ENCODE data around the gene FOXK1.
A peak's percentile ranks its signal among the peaks of the same experiment; 100 is the strongest.

The FOXK1 gene

GRCh38 chr7:4700577-4701235 lies 18.6 kb downstream of the FOXK1 start:
- DNase-seq = no peak

- no peak for DNase-seq
Measured at GRCh38 chr7:4702961-4703512, 20.9 kb downstream of the FOXK1 start.

GRCh38 chr7:4703532-4703931 lies 21.4 kb downstream of the FOXK1 start:
- DNase-seq = no peak

GRCh38 chr7:4706384-4707216 lies 24.5 kb downstream of the FOXK1 start:
- no peak for DNase-seq

- DNase-seq = peak; percentile 82
Measured at GRCh38 chr7:4707217-4707741, 25.2 kb downstream of the FOXK1 start.

DNA sequence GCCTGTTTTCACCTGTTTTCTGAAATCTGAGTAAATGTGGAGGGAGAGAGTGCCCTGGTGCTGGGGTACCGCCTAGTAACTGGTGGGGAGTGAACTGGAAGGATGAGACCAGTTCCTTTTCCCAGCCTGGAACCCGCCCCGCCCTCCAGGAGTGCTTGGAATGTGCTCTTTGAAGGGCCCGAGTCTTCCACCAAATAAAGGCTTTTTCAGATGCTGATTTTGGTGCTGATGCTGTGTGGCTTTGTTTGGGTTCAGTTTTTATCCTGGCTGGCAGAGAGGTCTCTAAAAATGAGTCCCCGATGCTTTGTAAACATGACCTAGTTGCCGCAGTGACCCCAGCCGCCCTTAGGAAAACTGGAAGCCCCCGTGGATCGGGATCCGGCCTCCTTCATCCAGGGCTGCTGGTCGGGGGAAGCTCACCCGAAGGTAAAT lies 25.9 kb downstream of the FOXK1 start:
- no peak for DNase-seq

- no peak for DNase-seq
Measured at GRCh38 chr7:4709187-4709586, 27.1 kb downstream of the FOXK1 start.

GRCh38 chr7:4711093-4711492 lies 29.0 kb downstream of the FOXK1 start:
- no peak for DNase-seq

DNA sequence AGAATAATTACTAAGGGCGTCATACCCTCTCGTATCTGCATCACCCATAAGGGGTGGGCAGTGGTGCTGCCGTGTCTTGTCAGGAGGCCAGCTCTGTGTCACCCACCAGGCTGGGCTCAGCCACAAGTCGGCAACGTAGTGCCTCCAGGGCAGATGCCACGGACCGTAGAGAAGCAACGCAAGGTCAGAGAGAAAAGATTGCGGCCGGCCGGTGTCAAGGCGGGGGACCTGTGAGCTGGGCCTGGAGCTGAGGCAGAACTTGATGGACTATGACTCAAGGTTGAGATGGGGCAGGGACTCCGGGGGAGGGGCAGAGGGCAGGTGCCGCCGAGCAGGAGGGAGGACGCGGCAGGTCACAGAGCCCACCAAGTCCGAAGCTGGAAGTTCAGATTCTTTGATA lies 29.5 kb downstream of the FOXK1 start:
- no peak for DNase-seq

- DNase-seq = peak; percentile 97
Measured at GRCh38 chr7:4712281-4713182, 30.4 kb downstream of the FOXK1 start.

- DNase-seq = peak; percentile 70
Measured at GRCh38 chr7:4713183-4713784, 31.2 kb downstream of the FOXK1 start.

DNA sequence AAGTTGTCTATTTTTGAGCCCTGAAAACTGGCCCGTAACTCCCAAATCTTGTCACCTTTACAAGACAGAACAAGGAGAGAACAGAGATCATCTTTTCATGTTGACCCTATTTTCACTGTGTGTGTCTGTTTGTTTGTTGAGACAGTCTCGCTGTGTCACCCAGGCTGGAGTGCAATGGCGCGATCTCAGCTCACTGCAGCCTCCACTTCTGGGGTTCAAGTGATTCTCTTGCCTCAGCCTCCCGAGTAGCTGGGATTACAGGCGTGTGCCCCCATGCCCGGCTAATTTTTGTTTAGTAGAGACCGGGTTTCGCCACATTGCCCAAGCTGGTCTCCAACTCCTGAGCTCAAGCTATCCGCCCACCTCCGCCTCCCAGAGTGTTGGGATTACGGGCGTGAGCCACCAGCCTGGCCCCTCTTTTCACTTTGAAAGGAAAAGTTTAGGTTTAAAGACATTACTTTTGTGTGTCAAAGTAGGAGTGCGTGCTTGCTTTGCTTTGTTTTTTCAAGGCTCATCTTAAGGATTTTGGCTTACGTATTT lies 32.1 kb downstream of the FOXK1 start:
- no peak for DNase-seq

- DNase-seq = no peak
Measured at GRCh38 chr7:4714767-4715409, 32.8 kb downstream of the FOXK1 start.

- DNase-seq = no peak
Measured at GRCh38 chr7:4715410-4715776, 33.3 kb downstream of the FOXK1 start.

- no peak for DNase-seq
Measured at GRCh38 chr7:4716946-4717795, 35.1 kb downstream of the FOXK1 start.

GRCh38 chr7:4718075-4718474 lies 36.0 kb downstream of the FOXK1 start:
- DNase-seq = no peak

- no peak for DNase-seq
Measured at GRCh38 chr7:4720225-4720624, 38.1 kb downstream of the FOXK1 start.

DNA sequence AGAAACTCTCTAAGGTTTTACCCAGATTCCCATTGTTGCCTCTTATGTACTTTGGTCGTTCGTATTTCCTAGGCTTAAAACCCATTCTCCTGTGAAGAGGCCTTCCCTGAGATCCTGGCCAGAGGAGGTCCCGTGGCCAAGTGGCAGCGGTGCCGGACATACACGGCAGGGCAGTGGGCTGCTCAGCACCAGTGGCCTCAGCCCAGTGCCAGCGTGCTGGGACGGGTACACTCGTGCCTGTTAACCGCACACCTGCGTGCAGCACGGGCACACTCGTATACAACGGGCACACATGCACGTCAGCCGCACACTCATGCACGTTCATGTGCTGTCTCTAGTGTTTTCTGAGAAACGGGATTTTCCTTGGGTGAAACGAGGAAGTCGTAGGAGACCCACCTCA lies 40.2 kb downstream of the FOXK1 start:
- no peak for DNase-seq

DNA sequence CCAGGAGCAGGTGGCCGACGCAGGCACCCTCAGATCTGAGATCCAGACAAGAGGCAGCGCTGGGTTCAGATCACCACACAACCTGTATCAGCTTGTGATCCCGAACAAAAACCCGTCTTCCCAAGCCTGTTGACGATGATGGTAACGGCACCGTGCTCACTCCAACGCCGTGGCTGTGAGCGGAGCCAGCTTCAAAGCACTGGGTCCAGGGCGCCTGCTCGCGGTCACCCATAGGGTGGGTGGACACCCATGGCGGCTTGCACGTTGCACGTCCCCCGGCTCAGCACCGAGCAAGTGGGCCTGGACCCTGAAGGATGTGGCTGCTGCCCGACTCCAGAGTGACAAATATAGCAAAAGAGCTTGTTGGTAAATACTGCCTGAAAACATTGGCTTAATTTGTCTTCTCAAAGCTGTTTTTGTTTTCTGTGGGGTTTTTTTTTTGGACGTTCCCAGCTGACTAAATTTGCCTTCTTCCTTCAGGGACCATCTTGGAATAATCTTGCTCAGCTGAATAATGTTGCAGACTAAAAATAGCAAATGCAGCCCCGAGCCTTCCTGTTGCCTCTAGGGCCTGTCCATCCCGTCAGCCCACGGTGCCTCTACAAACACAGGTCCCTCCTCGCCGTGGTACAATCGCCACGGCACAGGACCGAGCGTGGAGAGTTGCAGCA lies 41.0 kb downstream of the FOXK1 start:
- no peak for DNase-seq

DNA sequence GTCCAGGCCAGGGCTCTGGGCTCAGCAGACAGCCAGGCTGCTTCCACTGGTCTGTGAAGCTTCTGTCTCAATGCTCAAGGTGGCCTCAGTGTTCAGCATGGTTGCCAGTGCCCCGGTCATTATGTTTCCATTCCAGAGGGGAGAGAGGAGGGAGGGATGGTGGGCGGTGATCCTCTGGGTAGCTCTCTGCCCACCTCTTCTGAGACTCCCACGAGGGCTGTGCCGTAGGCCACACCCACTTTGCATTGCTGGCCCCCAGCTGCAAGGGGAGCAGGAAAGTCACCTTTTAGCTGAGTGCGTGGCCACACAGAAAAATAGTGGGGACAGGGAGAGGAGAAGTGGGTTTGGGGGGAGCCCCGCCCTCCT lies 42.5 kb downstream of the FOXK1 start:
- peak; percentile 19 for DNase-seq

Data from DMS153 (cell line).